ENCODE data around the gene C7. TPM values are rescaled to one million over a fixed set of nuclear protein-coding genes. Genes with fewer than 3 reads are reported as not detected.
"Not testable (repeated sequence)": the region's sequence is repeated elsewhere in the genome, so short reads cannot be mapped to it uniquely, and the experiment has no call there.

The C7 gene
- total and polyA plus RNA-seq, 10 of the 15 experiments (the other 5 are each of a cell fraction or from before 2014, with no cell fraction given) = 0.90 TPM; not detected in 9

GRCh38 chr5:40871177-40871576, 38.1 kb upstream of the C7 start (continued):
- TF ChIP-seq RELA (IDR thresholded peaks at IDR 0.05; ENCODE audit: borderline replicate concordance, partially characterized antibody) = no peak
- no peak for TF ChIP-seq ZBTB11 (CRISPR knock-in tag; IDR thresholded peaks at IDR 0.05)
- TF ChIP-seq ZNF24 (IDR thresholded peaks at IDR 0.05) = no peak
- TF ChIP-seq ZNF217 (IDR thresholded peaks at IDR 0.05) = no peak
- no peak for TF ChIP-seq EP300 (IDR thresholded peaks at IDR 0.05; ENCODE audit: borderline replicate concordance in 1 of 2, control insufficient read depth in 1 of 2, low read depth in 2 of 2, low read length in 2 of 2)
- TF ChIP-seq DPF2 (IDR thresholded peaks at IDR 0.05) = no peak

DNA sequence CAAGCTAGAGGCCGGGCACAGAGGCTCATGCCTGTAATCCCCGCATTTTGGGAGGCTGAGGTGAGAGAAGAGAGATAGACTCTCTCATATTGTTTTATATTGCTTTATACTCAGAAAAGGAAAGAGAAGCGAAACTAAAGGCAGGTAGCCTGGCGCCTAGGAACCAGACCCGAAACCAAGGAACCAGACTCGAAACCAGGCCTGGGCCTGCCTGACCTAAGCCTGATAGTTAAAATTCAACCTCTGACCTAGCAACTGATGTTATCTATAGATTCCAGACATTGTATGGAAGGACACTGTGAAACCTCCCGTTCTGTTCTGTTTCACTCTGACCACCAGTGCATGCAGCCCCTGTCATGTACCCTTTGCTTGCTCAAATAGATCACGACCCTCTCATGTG, 37.0 kb upstream of the C7 start:
- H3K9ac ChIP-seq (ENCODE audit: control insufficient read depth, insufficient read depth, low read length); FAIRE-seq; H3K36me3 ChIP-seq (ENCODE audit: control insufficient read depth in 2 of 2, insufficient read depth in 2 of 2, low read length in 1 of 2); DNase-seq (ENCODE audit: low read depth, low spot score); SMC1A ChIA-PET (ENCODE audit: uncharacterized antibody, unreplicated experiment); H3K9me3 ChIP-seq (replicated peaks; ENCODE audit: control insufficient read depth, insufficient read depth, low read length); BruUV-seq (replicated peaks); H3K79me2 ChIP-seq (ENCODE audit: control insufficient read depth, insufficient read depth, low read length); CTCF ChIA-PET; intact Hi-C loops (cut with micrococcal nuclease; ENCODE audit: unreplicated experiment); RAD21 ChIA-PET (ENCODE audit: unreplicated experiment); H2AFZ ChIP-seq (ENCODE audit: control insufficient read depth, low read depth, low read length); H3K27me3 ChIP-seq (replicated peaks in 1 of 2; ENCODE audit: control insufficient read depth in 2 of 2, insufficient read depth in 2 of 2, low read length in 1 of 2); H3K4me3 ChIP-seq; H4K20me1 ChIP-seq (ENCODE audit: control insufficient read depth, insufficient read depth); H3K27ac ChIP-seq (ENCODE audit: control insufficient read depth, insufficient read depth); POLR2A ChIA-PET; H3K4me1 ChIP-seq (ENCODE audit: control insufficient read depth, insufficient read depth, low read length); H3K4me2 ChIP-seq (ENCODE audit: control insufficient read depth, insufficient read depth): not testable (repeated sequence)
- in situ Hi-C loops (cut with MboI) = loop anchor here (10.0 kb wide), 1 partner anchor 1157 kb away; no protein-coding TSS in a partner anchor
- peak; percentile 40; the same call in 2 of the 3 replicates for ATAC-seq
- 27% methylated on average over 8 of the region's 8 CpGs for WGBS (ENCODE audit: insufficient coverage, insufficient replicate concordance, low lambda C conversion rate, missing lambda C conversion rate)
